HG03457 (cell line): ENCODE measurements around the gene FAM107B.
"Not testable (repeated sequence)": the region's sequence is repeated elsewhere in the genome, so short reads cannot be mapped to it uniquely, and the experiment has no call there.

Source experiments
- ATAC-seq: cut with Tn5 transposase; IDR thresholded peaks from one replicate; pipeline ENCODE4 v1.9.1; 2021; ENCODE audit warnings: moderate number of reproducible peaks; ENCODE audit not compliant: unreplicated experiment

Gene FAM107B

GRCh38 chr10:14604181-14605142 lies 170.2 kb downstream of the FAM107B start:
- ATAC-seq, result no peak

GRCh38 chr10:14603534-14604102 lies 171.1 kb downstream of the FAM107B start:
- no peak for ATAC-seq

- ATAC-seq, result no peak
Measured at GRCh38 chr10:14602807-14603533, 171.7 kb downstream of the FAM107B start.

- ATAC-seq, result peak; percentile 29
Measured at GRCh38 chr10:14601872-14602725, 172.6 kb downstream of the FAM107B start.

GRCh38 chr10:14601326-14601725 lies 173.4 kb downstream of the FAM107B start:
- no peak for ATAC-seq

GRCh38 chr10:14600065-14600464 lies 174.6 kb downstream of the FAM107B start:
- ATAC-seq, result no peak

- no peak for ATAC-seq
Measured at GRCh38 chr10:14598809-14599764, 175.6 kb downstream of the FAM107B start.

- no peak for ATAC-seq
Measured at GRCh38 chr10:14595526-14596182, 179.0 kb downstream of the FAM107B start.

- no peak for ATAC-seq
Measured at GRCh38 chr10:14594878-14595525, 179.7 kb downstream of the FAM107B start.

GRCh38 chr10:14593806-14594205 lies 180.9 kb downstream of the FAM107B start:
- ATAC-seq, result no peak

GRCh38 chr10:14592566-14592965 lies 182.1 kb downstream of the FAM107B start:
- no peak for ATAC-seq

GRCh38 chr10:14592026-14592425 lies 182.7 kb downstream of the FAM107B start:
- ATAC-seq, result no peak

- ATAC-seq, result not testable (repeated sequence)
Measured at GRCh38 chr10:14588938-14589294, 185.8 kb downstream of the FAM107B start.

GRCh38 chr10:14588084-14588937 lies 186.4 kb downstream of the FAM107B start:
- peak; percentile 53 for ATAC-seq

- ATAC-seq, result no peak
Measured at GRCh38 chr10:14587540-14588083, 187.1 kb downstream of the FAM107B start.

- ATAC-seq, result no peak
Measured at GRCh38 chr10:14586901-14587300, 187.8 kb downstream of the FAM107B start.
